GM19467 (cell line): ENCODE data around the gene PDIA2.

Experiments used
- ATAC-seq: cut with Tn5 transposase; IDR thresholded peaks from one replicate; pipeline ENCODE4 v1.9.1; 2021; ENCODE audit warnings: mild to moderate bottlenecking, moderate library complexity; ENCODE audit not compliant: unreplicated experiment

Gene PDIA2

DNA sequence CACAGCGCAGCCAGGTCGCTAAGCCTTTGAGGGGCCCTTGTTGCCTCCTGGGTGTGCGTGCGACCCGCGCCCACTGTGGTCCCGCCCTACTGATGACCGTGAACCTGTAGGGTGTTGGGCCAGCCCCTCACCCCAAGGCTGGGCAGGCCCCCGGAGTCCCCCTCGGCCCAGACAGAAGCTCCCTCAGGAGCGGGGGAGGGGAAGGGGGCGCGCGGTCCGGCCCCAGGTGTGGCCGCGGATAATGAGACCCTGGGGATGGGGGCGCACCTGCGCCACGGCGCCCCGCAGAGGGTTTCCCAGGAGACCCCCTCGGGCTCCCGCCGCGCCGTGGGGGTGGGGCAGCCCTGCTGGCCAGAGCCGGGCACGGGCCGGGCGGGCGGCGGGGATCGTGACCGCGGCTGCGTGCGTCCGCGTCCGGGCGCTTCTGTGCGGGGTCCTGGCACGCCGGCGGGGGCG, 2.9 kb upstream of the PDIA2 start:
- ATAC-seq: no peak

DNA sequence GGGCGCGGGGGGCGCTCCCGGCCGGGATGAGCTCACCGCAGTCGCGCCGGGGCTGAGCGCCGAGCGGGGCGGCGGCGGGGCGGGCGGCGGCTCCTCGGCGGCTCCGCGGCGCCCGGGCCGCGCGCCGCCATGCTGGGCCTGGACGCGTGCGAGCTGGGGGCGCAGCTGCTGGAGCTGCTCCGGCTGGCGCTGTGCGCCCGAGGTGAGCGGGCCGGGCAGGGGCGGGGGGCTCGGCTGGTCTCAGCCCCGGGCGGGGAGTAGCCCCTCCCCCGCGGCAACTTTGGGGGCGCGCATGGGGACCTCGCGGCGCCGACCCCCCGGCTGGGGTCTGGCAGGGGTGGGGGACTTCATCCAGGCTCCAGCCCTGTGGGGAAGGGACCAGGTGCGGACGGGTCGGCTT, 2.4 kb upstream of the PDIA2 start, which contains the start of gene ARHGDIG:
Gene ARHGDIG (plus strand): TSS at position 40 of the 400 bp plus-strand sequence. CDS start 90 bp downstream, at position 130.
- no peak for ATAC-seq

DNA sequence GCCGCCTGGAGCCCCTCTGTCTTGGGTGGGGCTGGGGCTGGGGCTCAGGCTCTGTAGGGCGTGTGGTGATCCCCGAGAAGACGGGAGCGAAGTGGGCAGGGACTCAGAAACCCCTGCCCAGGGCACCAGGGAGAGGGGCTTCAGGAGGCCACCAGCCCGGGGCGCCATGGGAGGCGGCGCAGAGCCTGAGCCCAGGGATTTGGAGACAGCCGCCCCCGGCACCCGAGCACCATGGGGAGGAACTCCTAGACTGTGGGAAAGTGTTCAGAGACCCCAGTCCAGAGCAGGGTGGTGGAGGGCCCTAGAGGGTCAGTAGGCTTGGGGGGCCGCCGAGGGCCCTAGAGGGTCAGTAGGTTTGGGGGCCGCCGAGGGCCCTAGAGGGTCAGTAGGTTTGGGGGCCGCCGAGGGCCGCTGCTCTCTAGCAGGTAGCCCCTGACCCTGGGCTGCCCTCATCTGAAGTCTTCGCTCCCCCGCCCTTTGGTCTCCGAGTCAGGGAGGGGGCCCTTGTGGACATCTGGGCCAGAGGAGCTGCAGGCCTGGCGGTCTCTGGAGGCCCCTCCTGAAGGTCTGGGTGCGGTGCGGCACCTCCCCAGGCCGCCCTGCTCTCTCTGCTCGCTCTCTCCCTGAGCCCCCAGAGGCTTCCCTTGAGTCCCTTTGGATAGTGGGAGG, 1.8 kb upstream of the PDIA2 start:
- no peak for ATAC-seq

- ATAC-seq: no peak
These were observed 1.2 kb upstream of the PDIA2 start for GRCh38 chr16:281660-282255.

DNA sequence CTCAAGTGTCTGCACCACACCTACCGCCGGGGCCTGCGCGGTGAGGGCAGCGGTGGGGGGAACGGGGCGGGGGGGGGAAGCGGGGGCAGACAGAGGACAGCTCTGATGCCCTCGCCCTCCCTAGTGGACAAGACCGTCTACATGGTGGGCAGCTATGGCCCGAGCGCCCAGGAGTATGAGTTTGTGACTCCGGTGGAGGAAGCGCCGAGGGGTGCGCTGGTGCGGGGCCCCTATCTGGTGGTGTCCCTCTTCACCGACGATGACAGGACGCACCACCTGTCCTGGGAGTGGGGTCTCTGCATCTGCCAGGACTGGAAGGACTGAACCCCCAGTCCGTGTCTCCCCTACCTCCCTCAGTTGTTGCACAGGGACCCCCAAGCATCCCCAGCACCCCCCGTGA, 473 bp upstream of the PDIA2 start:
- ATAC-seq: no peak

DNA sequence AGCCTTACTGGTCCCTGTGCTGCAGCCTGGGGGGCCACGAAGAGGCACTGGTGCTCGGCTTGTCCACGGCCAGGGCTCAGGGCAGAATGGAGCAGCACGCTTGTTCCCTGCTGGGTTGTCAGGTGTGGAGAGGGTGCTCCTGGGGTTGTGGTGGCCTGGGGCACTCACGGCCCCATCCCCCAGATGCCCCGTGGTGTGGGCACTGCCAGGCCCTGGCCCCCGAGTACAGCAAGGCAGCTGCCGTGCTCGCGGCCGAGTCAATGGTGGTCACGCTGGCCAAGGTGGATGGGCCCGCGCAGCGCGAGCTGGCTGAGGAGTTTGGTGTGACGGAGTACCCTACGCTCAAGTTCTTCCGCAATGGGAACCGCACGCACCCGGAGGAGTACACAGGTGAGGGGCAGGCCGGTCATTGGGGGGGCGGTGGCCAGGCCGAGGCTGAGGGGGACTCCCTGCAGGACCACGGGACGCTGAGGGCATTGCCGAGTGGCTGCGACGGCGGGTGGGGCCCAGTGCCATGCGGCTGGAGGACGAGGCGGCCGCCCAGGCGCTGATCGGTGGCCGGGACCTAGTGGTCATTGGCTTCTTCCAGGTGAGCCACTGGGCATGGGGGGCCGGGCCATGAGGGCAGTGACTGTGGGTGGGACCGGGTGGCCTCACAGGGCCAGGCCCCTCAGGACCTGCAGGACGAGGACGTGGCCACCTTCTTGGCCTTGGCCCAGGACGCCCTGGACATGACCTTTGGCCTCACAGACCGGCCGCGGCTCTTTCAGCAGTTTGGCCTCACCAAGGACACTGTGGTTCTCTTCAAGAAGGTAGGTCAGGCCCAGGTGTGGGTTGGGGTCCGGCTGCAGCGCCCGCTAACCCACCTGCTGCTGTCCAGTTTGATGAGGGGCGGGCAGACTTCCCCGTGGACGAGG, 1.5 kb downstream of the PDIA2 start:
- no peak for ATAC-seq

- no peak for ATAC-seq
These were observed 2.4 kb downstream of the PDIA2 start for GRCh38 chr16:285146-286055.

DNA sequence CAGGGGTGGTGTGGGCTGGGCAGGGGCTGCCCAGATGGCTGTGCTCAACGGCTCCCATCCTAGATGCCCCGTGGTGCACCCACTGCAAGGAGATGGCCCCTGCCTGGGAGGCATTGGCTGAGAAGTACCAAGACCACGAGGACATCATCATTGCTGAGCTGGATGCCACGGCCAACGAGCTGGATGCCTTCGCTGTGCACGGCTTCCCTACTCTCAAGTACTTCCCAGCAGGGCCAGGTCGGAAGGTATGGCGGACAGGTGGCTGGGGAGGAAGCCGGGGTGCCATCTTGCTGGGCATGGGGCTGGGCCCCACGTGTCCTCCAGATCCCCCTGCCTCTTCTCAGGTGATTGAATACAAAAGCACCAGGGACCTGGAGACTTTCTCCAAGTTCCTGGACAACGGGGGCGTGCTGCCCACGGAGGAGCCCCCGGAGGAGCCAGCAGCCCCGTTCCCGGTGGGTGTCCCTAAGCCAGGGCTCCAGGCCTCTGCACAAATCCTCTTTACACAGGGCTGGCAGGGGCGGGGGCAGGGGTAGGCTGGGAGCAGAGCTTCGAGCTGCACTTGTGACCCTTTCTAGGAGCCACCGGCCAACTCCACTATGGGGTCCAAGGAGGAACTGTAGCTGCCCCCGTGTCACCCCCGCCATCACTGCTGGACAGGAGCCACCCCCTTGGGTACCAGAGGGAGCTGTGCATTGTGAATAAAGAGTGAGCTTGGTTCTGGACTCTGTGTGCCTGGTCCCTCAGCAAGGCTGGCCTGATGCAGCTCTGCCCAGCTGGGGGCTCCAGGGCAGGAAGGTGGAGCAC, 3.7 kb downstream of the PDIA2 start:
- no peak for ATAC-seq

GRCh38 chr16:287298-287811, 4.4 kb downstream of the PDIA2 start:
- ATAC-seq: no peak

- ATAC-seq: no peak
These were observed 5.3 kb downstream of the PDIA2 start for GRCh38 chr16:287981-288920.

GRCh38 chr16:289395-289997, 6.5 kb downstream of the PDIA2 start:
- no peak for ATAC-seq

GRCh38 chr16:290015-290680, 7.2 kb downstream of the PDIA2 start:
- no peak for ATAC-seq

- no peak for ATAC-seq
These were observed 7.9 kb downstream of the PDIA2 start for GRCh38 chr16:290681-291405.

GRCh38 chr16:291539-291938, 8.6 kb downstream of the PDIA2 start:
- no peak for ATAC-seq

- ATAC-seq: no peak
These were observed 10.2 kb downstream of the PDIA2 start for GRCh38 chr16:293043-293775.

DNA sequence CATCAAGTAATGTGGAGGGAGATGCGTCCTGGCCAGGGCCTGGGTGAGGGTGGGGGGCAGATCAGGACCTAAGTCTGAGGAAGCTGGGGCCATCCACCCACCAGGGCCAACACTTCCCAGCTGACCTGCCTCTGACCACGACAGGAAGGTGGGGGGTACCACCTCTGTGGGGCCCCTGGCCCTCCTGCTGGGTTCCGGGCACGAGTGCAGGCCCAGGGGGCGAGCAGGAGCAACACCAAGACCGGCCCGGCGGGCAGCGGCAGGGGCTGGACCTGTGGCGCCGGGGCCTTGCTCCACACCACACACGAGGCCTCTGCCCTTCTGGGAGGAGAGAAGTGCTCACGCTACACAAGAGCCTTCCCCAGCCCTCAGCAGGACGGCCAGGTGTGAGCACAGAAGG, 13.3 kb downstream of the PDIA2 start:
- ATAC-seq: no peak
